ENCODE results near the gene COL28A1.

DNA sequence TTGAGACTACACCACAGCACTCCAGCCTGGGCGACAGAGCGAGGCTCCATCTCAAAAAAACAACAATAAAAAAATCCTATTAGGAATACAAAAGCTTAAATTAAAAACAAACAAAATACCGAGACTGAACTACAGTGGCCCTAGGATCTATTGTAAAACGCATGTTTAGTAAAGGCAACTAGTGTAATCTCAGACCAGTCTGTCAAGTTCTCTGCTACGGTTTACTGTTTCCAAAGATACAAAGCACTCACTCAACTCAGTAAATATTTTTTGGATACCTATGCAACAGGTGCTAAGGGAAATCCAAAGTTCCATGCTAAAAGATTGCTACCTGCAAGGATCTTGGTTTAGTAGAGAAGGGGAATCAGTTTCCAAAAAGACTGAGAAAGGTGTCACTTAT, 27.6 kb upstream of the COL28A1 start:
- TF ChIP-seq, protein P1, sequence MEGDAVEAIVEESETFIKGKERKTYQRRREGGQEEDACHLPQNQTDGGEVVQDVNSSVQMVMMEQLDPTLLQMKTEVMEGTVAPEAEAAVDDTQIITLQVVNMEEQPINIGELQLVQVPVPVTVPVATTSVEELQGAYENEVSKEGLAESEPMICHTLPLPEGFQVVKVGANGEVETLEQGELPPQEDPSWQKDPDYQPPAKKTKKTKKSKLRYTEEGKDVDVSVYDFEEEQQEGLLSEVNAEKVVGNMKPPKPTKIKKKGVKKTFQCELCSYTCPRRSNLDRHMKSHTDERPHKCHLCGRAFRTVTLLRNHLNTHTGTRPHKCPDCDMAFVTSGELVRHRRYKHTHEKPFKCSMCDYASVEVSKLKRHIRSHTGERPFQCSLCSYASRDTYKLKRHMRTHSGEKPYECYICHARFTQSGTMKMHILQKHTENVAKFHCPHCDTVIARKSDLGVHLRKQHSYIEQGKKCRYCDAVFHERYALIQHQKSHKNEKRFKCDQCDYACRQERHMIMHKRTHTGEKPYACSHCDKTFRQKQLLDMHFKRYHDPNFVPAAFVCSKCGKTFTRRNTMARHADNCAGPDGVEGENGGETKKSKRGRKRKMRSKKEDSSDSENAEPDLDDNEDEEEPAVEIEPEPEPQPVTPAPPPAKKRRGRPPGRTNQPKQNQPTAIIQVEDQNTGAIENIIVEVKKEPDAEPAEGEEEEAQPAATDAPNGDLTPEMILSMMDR (IDR thresholded peaks at IDR 0.05; ENCODE audit: borderline replicate concordance, extremely low read depth, low read length, poor library complexity, severe bottlenecking) = no peak
- no peak for TF ChIP-seq EZH2 (IDR thresholded peaks at IDR 0.05; ENCODE audit: borderline replicate concordance, low read depth, low read length, severe bottlenecking)
